ENCODE data around the gene MORC3. TPM values are rescaled to one million over a fixed set of nuclear protein-coding genes. Genes with fewer than 3 reads are reported as not detected.

The MORC3 gene
- total RNA-seq, 1 experiment from 2014 or later, result 18.7 TPM

DNA sequence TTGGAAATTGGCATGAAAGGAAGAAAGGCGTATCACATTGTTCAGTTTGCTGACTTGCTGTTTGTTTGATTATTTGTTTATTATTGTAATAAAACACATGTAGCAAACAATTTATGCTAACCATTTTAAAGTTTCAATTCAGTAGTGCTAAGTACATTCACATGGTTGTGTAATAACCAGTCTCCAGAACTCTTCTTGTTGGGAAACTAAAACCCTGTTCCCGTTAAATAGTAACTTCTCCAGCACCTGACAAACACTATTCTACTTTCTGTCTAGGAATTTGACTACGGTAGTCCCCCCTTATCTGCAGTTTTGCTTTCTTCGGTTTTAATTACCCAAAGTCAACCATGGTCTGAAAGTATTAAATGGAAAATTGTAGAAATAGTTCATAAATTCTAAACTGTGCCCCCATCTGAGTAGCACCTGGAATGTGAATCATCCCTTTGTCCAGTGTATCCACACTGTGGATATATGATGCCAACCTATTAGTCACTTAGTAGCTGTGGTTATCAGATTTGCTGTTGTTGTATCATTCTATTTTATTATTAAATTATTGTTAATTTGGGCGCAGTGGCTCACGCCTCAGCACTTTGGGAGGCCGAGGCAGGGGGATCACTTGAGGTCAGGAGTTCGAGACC, 5.5 kb downstream of the MORC3 start:
- Histone ChIP-seq H3K9ac (ENCODE audit: extremely low read depth, insufficient read length, low read length) (no peak overlapping the region), H4K8ac (replicated peaks; ENCODE audit: insufficient read length, low read depth, low read length) (no peak overlapping the region), H3K23ac (ENCODE audit: insufficient read length, low read depth, low read length) (no peak overlapping the region), H2BK12ac (ENCODE audit: insufficient read length, low read depth, low read length) (no peak overlapping the region), H4K5ac (ENCODE audit: insufficient read length, low read depth, low read length) (no peak overlapping the region), H3K79me2 (ENCODE audit: insufficient read depth, low read length) (peaks cover 44% of the 10 kb centered on the region), H3K23me2 (ENCODE audit: insufficient read length, low read depth, low read length, poor library complexity, severe bottlenecking) (no peaks in the 10 kb centered on the region), H4K20me1 (ENCODE audit: control insufficient read depth, insufficient read depth, insufficient read length) (no peaks in the 10 kb centered on the region), H3T11ph (ENCODE audit: low read length) (no peak overlapping the region), H3K27ac (ENCODE audit: insufficient read length, low read depth, low read length) (no peak overlapping the region), H2BK20ac (ENCODE audit: low read depth, low read length, poor library complexity, severe bottlenecking) (no peak overlapping the region), H3K9me3 (ENCODE audit: control insufficient read depth, low read depth, low read length) (no peaks in the 10 kb centered on the region), H2AK5ac (ENCODE audit: insufficient read length, low read length) (no peak overlapping the region), H2AFZ (ENCODE audit: low read length) (no peak overlapping the region), H3K27me3 (ENCODE audit: insufficient read depth, low read length) (no peaks in the 10 kb centered on the region), H3K18ac (ENCODE audit: insufficient read length, low read depth, low read length) (no peak overlapping the region), H3K14ac (ENCODE audit: insufficient read depth, low read length) (no peak overlapping the region), H3K4me2 (ENCODE audit: insufficient read depth, insufficient read length, low read length) (no peak overlapping the region), H2BK15ac (ENCODE audit: low read depth, low read length) (no peak overlapping the region), H3K4ac (ENCODE audit: low read depth, low read length) (no peak overlapping the region), H3K79me1 (ENCODE audit: insufficient read depth, low read depth, low read length, poor library complexity, severe bottlenecking) (peaks cover 9% of the 10 kb centered on the region), H2BK5ac (ENCODE audit: insufficient read length, low read length) (no peak overlapping the region), H2BK120ac (ENCODE audit: low read depth, low read length, poor library complexity, severe bottlenecking) (no peak overlapping the region), H3K4me1 (ENCODE audit: insufficient read depth, low read length) (0 out of 2 replicates have a peak, but pooled peaks cover 3% of the 10 kb centered on the region), H4K91ac (ENCODE audit: insufficient read length, low read depth, low read length) (no peak overlapping the region), H3K56ac (ENCODE audit: insufficient read length, low read depth, low read length) (no peak overlapping the region)
- no peak for DNase-seq
- Mint-ChIP-seq H3K27ac (no peak overlapping the region; a peak in 1 of 7 replicates), H3K36me3 (ENCODE audit: insufficient read depth in 1 of 3, low read depth in 3 of 3) (peaks cover 10 to 33% (median 22%) of the 10 kb centered on the region in 3 experiments; a peak in 6 of 7 replicates), H3K4me3 (no peak overlapping the region), H3K4me1 (peaks cover 14 to 15% of the 10 kb centered on the region in 2 experiments), H3K9me3 (no peaks in the 10 kb centered on the region; a peak in 1 of 5 replicates), H3K27me3 (ENCODE audit: low read depth) (no peaks in the 10 kb centered on the region)
- TF ChIP-seq, protein P1, sequence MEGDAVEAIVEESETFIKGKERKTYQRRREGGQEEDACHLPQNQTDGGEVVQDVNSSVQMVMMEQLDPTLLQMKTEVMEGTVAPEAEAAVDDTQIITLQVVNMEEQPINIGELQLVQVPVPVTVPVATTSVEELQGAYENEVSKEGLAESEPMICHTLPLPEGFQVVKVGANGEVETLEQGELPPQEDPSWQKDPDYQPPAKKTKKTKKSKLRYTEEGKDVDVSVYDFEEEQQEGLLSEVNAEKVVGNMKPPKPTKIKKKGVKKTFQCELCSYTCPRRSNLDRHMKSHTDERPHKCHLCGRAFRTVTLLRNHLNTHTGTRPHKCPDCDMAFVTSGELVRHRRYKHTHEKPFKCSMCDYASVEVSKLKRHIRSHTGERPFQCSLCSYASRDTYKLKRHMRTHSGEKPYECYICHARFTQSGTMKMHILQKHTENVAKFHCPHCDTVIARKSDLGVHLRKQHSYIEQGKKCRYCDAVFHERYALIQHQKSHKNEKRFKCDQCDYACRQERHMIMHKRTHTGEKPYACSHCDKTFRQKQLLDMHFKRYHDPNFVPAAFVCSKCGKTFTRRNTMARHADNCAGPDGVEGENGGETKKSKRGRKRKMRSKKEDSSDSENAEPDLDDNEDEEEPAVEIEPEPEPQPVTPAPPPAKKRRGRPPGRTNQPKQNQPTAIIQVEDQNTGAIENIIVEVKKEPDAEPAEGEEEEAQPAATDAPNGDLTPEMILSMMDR (conservative IDR thresholded peaks at IDR 0.05), result no peak
- no CpG with 5 or more reads among the region's 8 CpGs for WGBS (ENCODE audit: extremely low coverage, insufficient read length, low lambda C conversion rate)
